Aorta (tissue), 5 donors: Measurements from ENCODE around the gene GJC2. TPM values are rescaled to one million over a fixed set of nuclear protein-coding genes. Genes with fewer than 3 reads are reported as not detected.

Experiments used
- ATAC-seq: fragments of 200-7000 bp; cut with Tn5 transposase; one replicate; pipeline ENCODE4 v1.9.1; 2022; ENCODE audit warnings: moderate library complexity; ENCODE audit not compliant: low FRiP score
- DNase-seq, 2 donors: peaks; one replicate each; pipeline ENCODE4 v3.0.0-alpha.2; 2020
- H3K27ac ChIP-seq, 2 donors: one replicate each; pipeline ENCODE4 v1.5.1; 2013; ENCODE audit warnings: low read length in 2 of 2, mild to moderate bottlenecking in 2 of 2, moderate library complexity in 2 of 2, control low read depth in 1 of 2, inconsistent platforms in 1 of 2, low read depth in 1 of 2
- H3K27me3 ChIP-seq, 2 donors: one replicate each; pipeline ENCODE4 v1.6.1; 2013; ENCODE audit warnings: control low read depth in 1 of 2, low read length in 1 of 2, mild to moderate bottlenecking in 1 of 2, moderate library complexity in 1 of 2; ENCODE audit not compliant: insufficient read depth in 2 of 2, control insufficient read depth in 1 of 2
- H3K36me3 ChIP-seq, 2 donors: one replicate each; pipeline ENCODE4 v1.6.1; 2013; ENCODE audit warnings: control low read depth in 1 of 2, low read length in 1 of 2, mild to moderate bottlenecking in 1 of 2; ENCODE audit not compliant: insufficient read depth in 2 of 2, control insufficient read depth in 1 of 2
- H3K4me1 ChIP-seq, 2 donors: one replicate each; pipeline ENCODE4 v1.6.1; 2013; ENCODE audit warnings: low read length in 2 of 2, control low read depth in 1 of 2, mild to moderate bottlenecking in 1 of 2, moderate library complexity in 1 of 2; ENCODE audit not compliant: insufficient read depth in 2 of 2, control insufficient read depth in 1 of 2
- H3K4me3 ChIP-seq, 2 donors: one replicate each; pipeline ENCODE4 v1.5.1; 2013; ENCODE audit warnings: low read length in 2 of 2, control low read depth in 1 of 2, mild to moderate bottlenecking in 1 of 2
- H3K9me3 ChIP-seq: one replicate; pipeline ENCODE4 v1.6.1; 2013; ENCODE audit warnings: mild to moderate bottlenecking, low read length; ENCODE audit not compliant: control insufficient read depth
- WGBS, 2 donors: extraction: QIAGEN DNeasy Blood & Tissue Kit; methylation state at CpG; one replicate each; pipeline ENCODE4 v1.1.7; 2013; 5-methylcytosine and 5-hydroxymethylcytosine counted together
- intact Hi-C, 2 donors: fragments of 100-400 bp; cut with DNase I; formaldehyde crosslinking; loops; one replicate each; pipeline versions ENCODE4 v1.14.2 to v1.15.0; 2022
- polyA plus RNA-seq, 2 donors: library from polyadenylated mRNA; stranded (reverse); fragments of 200-250 nt; gene quantifications; one replicate each; pipeline ENCODE4 v1.2.3, GENCODE V29; 2013
- total RNA-seq, 2 donors: library from RNA; stranded (reverse); fragmentation: NEBNext Ultra II Directional; extraction: Animal tissue kit (Norgen Biotek cat#: 25700); gene quantifications; one replicate each; pipeline ENCODE4 v1.2.1, GENCODE V29; 2021
- donor health status: healthy with polysubstance abuse.
- donor health status: Bipolar disorder and iron deficiency.
- donor health status: DM: no; HTN: no; CAD: no.
- donor health status: DM: no; HTN: no; CAD: no.
- donor health status: DM: yes; HTN: yes; CAD: no.

GJC2 gene
- total and polyA plus RNA-seq, 4 donors = 0.50 to 4.5 (median 2.6) TPM

DNA sequence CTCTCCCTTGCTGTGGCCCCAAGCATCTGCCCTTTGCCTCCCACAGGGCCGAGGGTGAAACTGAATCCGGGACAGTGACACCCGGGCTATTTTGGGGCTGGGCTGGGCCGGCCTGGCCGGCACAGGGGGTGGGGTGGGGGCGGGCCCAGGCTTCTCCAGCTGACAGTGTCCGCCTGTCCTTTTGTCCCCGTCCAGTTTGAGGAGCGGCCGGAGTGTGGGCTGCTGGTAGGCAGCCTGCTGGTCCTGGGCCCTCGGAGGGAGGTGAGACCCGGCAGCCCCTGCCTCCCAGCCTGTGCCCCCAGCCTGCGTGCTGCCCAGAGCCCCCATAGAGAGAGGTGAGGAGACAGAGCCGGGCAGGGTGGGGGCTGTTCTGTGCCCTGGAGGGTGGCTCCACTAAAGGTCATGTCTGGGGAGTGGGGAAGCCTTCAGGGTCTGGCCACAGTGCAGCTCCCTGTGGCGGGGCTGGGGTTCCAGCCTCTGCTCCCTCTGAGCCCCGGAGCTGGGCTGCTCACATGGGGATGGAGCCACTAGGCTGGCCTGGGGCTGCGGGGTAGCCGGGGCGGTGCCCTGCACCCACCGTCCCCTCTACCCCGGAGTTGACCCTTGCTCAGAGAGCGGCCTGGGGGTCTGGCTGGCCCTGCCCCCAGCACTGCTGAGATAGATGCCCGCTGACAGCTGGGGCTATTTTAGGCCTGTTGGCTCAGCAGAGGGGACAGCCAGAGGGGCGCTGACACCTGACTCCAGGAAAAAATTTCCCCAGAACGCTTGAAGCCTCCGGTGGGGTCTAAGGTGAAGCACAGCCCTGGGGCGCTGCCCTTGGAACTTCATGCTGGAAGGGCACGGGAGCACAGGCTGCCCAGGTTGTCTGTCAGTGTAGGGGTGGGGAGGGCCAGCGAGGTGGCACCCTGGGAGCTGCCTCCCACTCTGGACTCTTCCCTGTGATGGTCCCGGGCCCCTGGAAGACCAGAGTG lies 58.4 kb downstream of the GJC2 start, which contains the start of gene OBSCN:
Gene OBSCN (plus strand): TSS at position 194 of the 971 bp plus-strand sequence. CDS start 3,740 bp downstream, outside the sequence.
- H3K4me3 ChIP-seq = no peak within 1 kb of the TSS
- no peaks in the 10 kb centered on the region for H3K9me3 ChIP-seq
- ATAC-seq = no peak
- no peaks in the 10 kb centered on the region for H3K4me1 ChIP-seq
- 37 to 43% methylated on average over 30 of the region's 30 CpGs for WGBS, 2 donors
- peak in 1 of 2 donors; percentile 72 for DNase-seq
- no peaks in the 10 kb centered on the region for H3K27me3 ChIP-seq
- intact Hi-C loops = no loop called here
- H3K27ac ChIP-seq = no peak within 1 kb of the TSS
- no peaks in the 10 kb centered on the region for H3K36me3 ChIP-seq

DNA sequence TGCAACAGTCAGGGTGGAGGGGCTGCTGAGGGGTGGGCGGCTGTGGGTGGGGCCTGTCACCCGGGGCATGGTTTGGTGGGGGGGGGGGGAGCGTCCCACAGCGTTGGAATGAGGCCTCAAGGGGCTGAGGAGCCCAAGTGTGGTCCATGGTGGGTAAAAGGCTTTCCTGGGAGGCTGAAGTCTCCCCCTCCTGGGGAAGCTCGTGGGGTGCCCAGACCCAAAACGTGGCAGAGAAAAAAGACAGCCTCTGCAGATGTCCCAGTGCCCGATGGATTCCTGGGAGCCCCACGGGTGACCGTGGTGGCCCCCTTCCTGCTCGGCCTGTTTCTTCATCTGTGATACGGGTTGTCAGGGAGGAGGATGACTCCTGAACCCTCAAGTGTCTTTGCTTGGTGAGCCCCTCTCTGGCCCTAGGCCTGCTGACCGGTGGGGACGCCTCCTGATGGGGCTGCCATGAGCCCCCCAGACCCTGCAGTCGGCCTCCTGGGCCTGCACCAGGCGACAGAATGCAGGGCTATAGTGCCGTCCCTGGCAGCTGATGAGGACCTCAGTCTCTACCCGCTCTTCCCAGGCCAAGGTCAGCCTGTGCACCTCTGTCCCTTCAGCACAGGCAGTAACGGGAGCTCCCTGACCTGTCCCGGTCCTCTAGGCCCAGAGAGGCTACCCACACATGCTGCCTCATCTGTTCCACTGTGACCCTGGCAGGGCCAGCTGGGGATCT lies 59.3 kb downstream of the GJC2 start:
- no peak for ATAC-seq

More for the DNA sequence above, 59.3 kb downstream of the GJC2 start:
- no peaks in the 10 kb centered on the region for H3K4me1 ChIP-seq
- H3K27me3 ChIP-seq = no peaks in the 10 kb centered on the region
- intact Hi-C loops = no loop called here
- peak in 1 of 2 donors; percentile 58 for DNase-seq
- WGBS, 2 donors = 71 to 78% methylated on average over 17 to 19 of the region's 19 CpGs
- no peaks in the 10 kb centered on the region for H3K36me3 ChIP-seq
- H3K9me3 ChIP-seq = no peaks in the 10 kb centered on the region
- H3K4me3 ChIP-seq = no peak overlapping the region
- H3K27ac ChIP-seq = no peak overlapping the region

Other genes starting within 250 kb of the GJC2 start
- gene WNT9A, start 202.0 kb upstream of the GJC2 start, total RNA-seq = 1 to 10 TPM in 1 of 2 donors, under 1 TPM in 1; 0.94 to 3.5 TPM
- gene WNT9A, start 202.0 kb upstream of the GJC2 start, polyA plus RNA-seq = under 1 TPM; 0.13 to 0.38 TPM
- not detected for gene WNT3A, start 142.9 kb upstream of the GJC2 start, total RNA-seq
- gene WNT3A, start 142.9 kb upstream of the GJC2 start, polyA plus RNA-seq = not detected
- gene ARF1, start 67.2 kb upstream of the GJC2 start, total RNA-seq = 100 to 1,000 TPM; 291 to 356 TPM
- gene ARF1, start 67.2 kb upstream of the GJC2 start, polyA plus RNA-seq = 100 to 1,000 TPM; 232 to 349 TPM
- 10 to 100 TPM in 1 of 2 donors, 1 to 10 TPM in 1; 7.9 to 11.4 TPM for gene C1orf35, start 46.6 kb upstream of the GJC2 start, total RNA-seq
- gene C1orf35, start 46.6 kb upstream of the GJC2 start, polyA plus RNA-seq = 10 to 100 TPM in 1 of 2 donors, 1 to 10 TPM in 1; 3.6 to 36.2 TPM
- 10 to 100 TPM; 27.4 to 35.4 TPM for gene MRPL55, start 40.6 kb upstream of the GJC2 start, total RNA-seq
- gene MRPL55, start 40.6 kb upstream of the GJC2 start, polyA plus RNA-seq = 100 to 1,000 TPM in 1 of 2 donors, 10 to 100 TPM in 1; 41.8 to 152 TPM
- gene GUK1, start 9.7 kb upstream of the GJC2 start, total RNA-seq = 100 to 1,000 TPM; 247 to 248 TPM
- gene GUK1, start 9.7 kb upstream of the GJC2 start, polyA plus RNA-seq = 100 to 1,000 TPM; 660 to 973 TPM
- gene IBA57, start 15.9 kb downstream of the GJC2 start, total RNA-seq = 10 to 100 TPM in 1 of 2 donors, 1 to 10 TPM in 1; 7.8 to 11.1 TPM
- 1 to 10 TPM in 1 of 2 donors, under 1 TPM in 1; 0.95 to 1.8 TPM for gene IBA57, start 15.9 kb downstream of the GJC2 start, polyA plus RNA-seq
- 10 to 100 TPM in 1 of 2 donors, 1 to 10 TPM in 1; 5.9 to 19.3 TPM for gene OBSCN, start 58.1 kb downstream of the GJC2 start, total RNA-seq
- 1 to 10 TPM; 2.0 to 6.9 TPM for gene OBSCN, start 58.1 kb downstream of the GJC2 start, polyA plus RNA-seq